H1 (cell line): ENCODE data around the gene OR51B4. TPM values are rescaled to one million over a fixed set of nuclear protein-coding genes. Genes with fewer than 3 reads are reported as not detected.
"Not testable (repeated sequence)": the region's sequence is repeated elsewhere in the genome, so short reads cannot be mapped to it uniquely, and the experiment has no call there.

Experiments used
- CTCF ChIA-PET: fragments of 300-600 bp; sonication (Branson Sonifier 250); formaldehyde crosslinking; loops from one replicate; lab custom pipeline; 2021; ENCODE audit not compliant: partially characterized antibody; lab: Charles Lee
- POLR2A ChIA-PET: fragments of 300-600 bp; sonication (Branson Sonifier 250); formaldehyde crosslinking; loops from one replicate; lab custom pipeline; 2021; ENCODE audit warnings: inconsistent platforms; ENCODE audit not compliant: partially characterized antibody; lab: Charles Lee
- DNase-seq, 2 experiments: peaks; one replicate each; pipeline versions ENCODE4 v3.0.0 to v3.0.0-alpha.2; 2010 to 2022; ENCODE audit warnings: low spot score in 2 of 2, low read depth in 1 of 2, mixed read lengths in 1 of 2
- FAIRE-seq: peaks from 2 replicates; lab custom pipeline; 2011; peaks lifted over from hg19 to GRCh38; lab: Jason Lieb, UNC
- H2AFZ ChIP-seq: 2 replicates; pipeline ENCODE4 v1.8.1; 2012; ENCODE audit warnings: low read length, inconsistent platforms
- H2AK5ac ChIP-seq: 2 replicates; pipeline ENCODE4 v1.6.1; 2013; ENCODE audit warnings: low read depth, low read length
- H2BK120ac ChIP-seq: replicated peaks from 2 replicates; pipeline ENCODE3; 2013; ENCODE audit warnings: low read depth, low read length, inconsistent platforms
- H2BK12ac ChIP-seq: 2 replicates; pipeline ENCODE4 v1.6.1; 2013; ENCODE audit warnings: low read depth, low read length
- H2BK15ac ChIP-seq: 2 replicates; pipeline ENCODE4 v1.6.1; 2013; ENCODE audit warnings: low read length
- H2BK20ac ChIP-seq: 2 replicates; pipeline ENCODE4 v1.6.1; 2013; ENCODE audit warnings: low read length
- H2BK5ac ChIP-seq: 2 replicates; pipeline ENCODE4 v1.6.1; 2013; ENCODE audit warnings: low read depth, low read length
- H3K14ac ChIP-seq: 2 replicates; pipeline ENCODE4 v1.6.1; 2013; ENCODE audit warnings: inconsistent platforms; ENCODE audit not compliant: insufficient read length
- H3K18ac ChIP-seq: 2 replicates; pipeline ENCODE4 v1.6.1; 2013; ENCODE audit warnings: low read length; ENCODE audit errors: extremely low read depth
- H3K23ac ChIP-seq: 2 replicates; pipeline ENCODE4 v1.6.1; 2013; ENCODE audit warnings: inconsistent platforms; ENCODE audit not compliant: insufficient read length
- H3K23me2 ChIP-seq: 2 replicates; pipeline ENCODE4 v1.6.1; 2013; ENCODE audit warnings: low read depth, low read length
- H3K27ac ChIP-seq: 2 replicates; pipeline ENCODE4 v1.6.1; 2011; ENCODE audit warnings: low read depth, low read length, inconsistent platforms
- H3K27me3 ChIP-seq, 4 experiments: replicated peaks in 1 of 4; 1 replicate in 1 of 4; 2 replicates in 3 of 4; pipeline versions ENCODE4 v1.6.1 to v1.8.1; 2011 to 2013; ENCODE audit warnings: low read length in 3 of 4, mild to moderate bottlenecking in 3 of 4, inconsistent platforms in 2 of 4, mixed read lengths in 2 of 4, moderate library complexity in 1 of 4; ENCODE audit not compliant: control insufficient read depth in 3 of 4, insufficient read depth in 3 of 4; ENCODE audit errors: extremely low read depth in 1 of 4
- H3K36me3 ChIP-seq, 4 experiments: 2 replicates each; pipeline versions ENCODE4 v1.6.1 to v1.8.1; 2011 to 2013; ENCODE audit warnings: mild to moderate bottlenecking in 4 of 4, low read length in 3 of 4, moderate library complexity in 2 of 4, control low read depth in 1 of 4, inconsistent platforms in 1 of 4; ENCODE audit not compliant: insufficient read depth in 4 of 4, control insufficient read depth in 2 of 4
- H3K4ac ChIP-seq: replicated peaks from 2 replicates; pipeline ENCODE3; 2013; ENCODE audit warnings: low read length, low read depth, mixed read lengths, inconsistent platforms; ENCODE audit not compliant: insufficient read length
- H3K4me1 ChIP-seq, 4 experiments: replicated peaks in 1 of 4; 1 replicate in 1 of 4; 2 replicates in 3 of 4; pipeline versions ENCODE4 v1.6.1 to v1.8.1; 2011 to 2013; ENCODE audit warnings: low read length in 3 of 4, inconsistent platforms in 2 of 4, mixed read lengths in 1 of 4; ENCODE audit not compliant: insufficient read depth in 4 of 4, control insufficient read depth in 3 of 4
- H3K4me2 ChIP-seq, 2 experiments: 2 replicates each; pipeline versions ENCODE4 v1.6.1 to v1.8.1; 2011 to 2013; ENCODE audit warnings: low read depth in 2 of 2, low read length in 2 of 2, control low read depth in 1 of 2, inconsistent platforms in 1 of 2, mild to moderate bottlenecking in 1 of 2; ENCODE audit not compliant: insufficient read depth in 1 of 2
- H3K4me3 ChIP-seq, 4 experiments: fragments of 200-600, 300-600 bp in 1 of 4; sonication (generic), shearing (Covaris generic), sonication (Bioruptor Twin) in 1 of 4; 2 replicates each; pipeline versions ENCODE4 v1.5.1 to v1.8.1; 2011 to 2016; ENCODE audit warnings: low read length in 4 of 4, low read depth in 3 of 4, control low read depth in 2 of 4, inconsistent platforms in 2 of 4, mild to moderate bottlenecking in 2 of 4, mixed read lengths in 1 of 4, moderate library complexity in 1 of 4; ENCODE audit not compliant: insufficient read depth in 2 of 4; ENCODE audit errors: extremely low read depth in 1 of 4
- H3K56ac ChIP-seq: replicated peaks from 2 replicates; pipeline ENCODE3; 2013; ENCODE audit warnings: low read depth, mild to moderate bottlenecking, mixed read lengths, low read length, inconsistent platforms; ENCODE audit not compliant: insufficient read length
- H3K79me1 ChIP-seq: 2 replicates; pipeline ENCODE4 v1.6.1; 2013; ENCODE audit warnings: low read depth, low read length, control low read depth
- H3K79me2 ChIP-seq, 2 experiments: 2 replicates each; pipeline versions ENCODE4 v1.6.1 to v1.8.1; 2012 to 2013; ENCODE audit warnings: low read length in 2 of 2, mild to moderate bottlenecking in 2 of 2, inconsistent platforms in 1 of 2; ENCODE audit not compliant: insufficient read depth in 2 of 2, control insufficient read depth in 1 of 2
- H3K9ac ChIP-seq, 4 experiments: replicated peaks in 1 of 4; 1 replicate in 1 of 4; 2 replicates in 3 of 4; pipeline versions ENCODE4 v1.6.1 to v1.8.1; 2011 to 2013; ENCODE audit warnings: low read depth in 3 of 4, low read length in 3 of 4, control low read depth in 2 of 4, mild to moderate bottlenecking in 2 of 4, moderate library complexity in 2 of 4, inconsistent platforms in 1 of 4; ENCODE audit errors: extremely low read depth in 1 of 4
- H3K9me3 ChIP-seq, 2 experiments: 2 replicates each; pipeline versions ENCODE4 v1.6.1 to v1.8.1; 2012 to 2013; ENCODE audit warnings: mild to moderate bottlenecking in 2 of 2, moderate library complexity in 2 of 2, control low read depth in 1 of 2, inconsistent platforms in 1 of 2, low read depth in 1 of 2, low read length in 1 of 2, mixed read lengths in 1 of 2; ENCODE audit not compliant: insufficient read depth in 2 of 2
- H4K20me1 ChIP-seq, 2 experiments: replicated peaks in 1 of 2; 2 replicates each; pipeline versions ENCODE3 to v1.8.1; 2011 to 2013; ENCODE audit warnings: inconsistent platforms in 2 of 2, low read length in 2 of 2, mild to moderate bottlenecking in 1 of 2; ENCODE audit not compliant: insufficient read depth in 2 of 2, control insufficient read depth in 1 of 2
- H4K5ac ChIP-seq: 2 replicates; pipeline ENCODE4 v1.6.1; 2013; ENCODE audit warnings: low read length, low read depth, mixed read lengths, inconsistent platforms; ENCODE audit not compliant: insufficient read length
- H4K8ac ChIP-seq: 2 replicates; pipeline ENCODE4 v1.8.0; 2013; ENCODE audit warnings: mild to moderate bottlenecking, moderate library complexity, low read length, inconsistent platforms; ENCODE audit not compliant: insufficient read depth; ENCODE audit errors: extremely low read depth
- H4K91ac ChIP-seq: replicated peaks from 2 replicates; pipeline ENCODE3; 2013; ENCODE audit warnings: low read length, mixed read lengths, inconsistent platforms; ENCODE audit not compliant: insufficient read length
- WGBS, 2 experiments: shearing (Covaris generic) in 1 of 2; methylation state at CpG; one replicate each; pipeline versions ENCODE4 v1.1.6 to v1.1.7; 2013 to 2015; ENCODE audit warnings: low lambda C conversion rate in 2 of 2, mixed read lengths in 2 of 2, inconsistent platforms in 1 of 2, low coverage in 1 of 2, missing lambda C conversion rate in 1 of 2; ENCODE audit not compliant: insufficient replicate concordance in 2 of 2, insufficient coverage in 1 of 2, insufficient read length in 1 of 2; ENCODE audit errors: extremely low coverage in 1 of 2, missing lambda C conversion rate in 1 of 2; 5-methylcytosine and 5-hydroxymethylcytosine counted together
- polyA plus RNA-seq, 7 experiments: library from polyadenylated mRNA; depleted of rRNA in 3 of 7; stranded (reverse) in 5 of 7; unstranded in 2 of 7; fragments of >200 nt in 5 of 7; fragments of 200-250 nt in 2 of 7; gene quantifications; 1 replicate in 5 of 7; 2 replicates in 1 of 7; 4 replicates in 1 of 7; pipeline versions ENCODE4 v1.2.1 to v1.2.3, GENCODE V29; 2011 to 2013; ENCODE audit warnings: missing spikeins in 2 of 7, mixed read lengths in 2 of 7
- total RNA-seq: library from RNA; stranded (reverse); fragmentation: NEBNext Ultra II Directional; extraction: Animal tissue kit (Norgen Biotek cat#: 25700); gene quantifications from 2 replicates; pipeline ENCODE4 v1.2.1, GENCODE V29; 2021

Gene OR51B4
- total and polyA plus RNA-seq, 2 of the 8 experiments (the other 6 are each of a cell fraction or from before 2014, with no cell fraction given), result not detected

DNA sequence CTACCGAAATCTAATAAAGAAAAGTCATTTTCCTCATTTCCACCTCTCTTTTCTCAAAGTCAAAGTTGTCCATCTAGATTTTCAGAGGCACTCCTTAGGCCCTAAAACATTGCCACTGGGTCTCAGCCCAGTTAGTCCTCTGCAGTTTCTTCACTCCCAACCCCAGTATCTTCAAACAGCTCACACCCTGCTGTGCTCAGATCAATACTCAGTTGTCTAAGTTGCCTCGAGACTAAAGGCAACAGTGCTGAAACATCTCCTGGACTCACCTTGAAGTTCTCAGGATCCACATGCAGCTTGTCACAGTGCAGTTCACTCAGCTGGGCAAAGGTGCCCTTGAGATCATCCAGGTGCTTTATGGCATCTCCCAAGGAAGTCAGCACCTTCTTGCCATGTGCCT lies 47.7 kb downstream of the OR51B4 start:
- DNase-seq, H4K8ac ChIP-seq, H3K4me2 ChIP-seq, H3K9ac ChIP-seq, H2BK20ac ChIP-seq, POLR2A ChIA-PET, H2AK5ac ChIP-seq, H3K79me2 ChIP-seq, H4K91ac ChIP-seq, H3K36me3 ChIP-seq, H3K56ac ChIP-seq, H2BK12ac ChIP-seq, H2BK5ac ChIP-seq, H3K18ac ChIP-seq, H3K4ac ChIP-seq, H4K20me1 ChIP-seq, H3K23me2 ChIP-seq, H3K14ac ChIP-seq, CTCF ChIA-PET, H3K79me1 ChIP-seq, H2AFZ ChIP-seq, H3K4me3 ChIP-seq, H3K9me3 ChIP-seq, H4K5ac ChIP-seq, H3K23ac ChIP-seq, FAIRE-seq, H2BK120ac ChIP-seq, H3K27ac ChIP-seq, H3K27me3 ChIP-seq: not testable (repeated sequence)
- H3K4me1 ChIP-seq, result peaks cover 3 to 11% (median 5%) of the 10 kb centered on the region in 4 experiments; a peak in 6 of 7 replicates
- 85% methylated on average over 2 of the region's 2 CpGs; no CpG with 5 or more reads in 1 of the 2 experiments for WGBS, 2 experiments
- 0 out of 2 replicates have a peak overlapping the region, but pooled peaks have one; percentile 5 for H2BK15ac ChIP-seq

DNA sequence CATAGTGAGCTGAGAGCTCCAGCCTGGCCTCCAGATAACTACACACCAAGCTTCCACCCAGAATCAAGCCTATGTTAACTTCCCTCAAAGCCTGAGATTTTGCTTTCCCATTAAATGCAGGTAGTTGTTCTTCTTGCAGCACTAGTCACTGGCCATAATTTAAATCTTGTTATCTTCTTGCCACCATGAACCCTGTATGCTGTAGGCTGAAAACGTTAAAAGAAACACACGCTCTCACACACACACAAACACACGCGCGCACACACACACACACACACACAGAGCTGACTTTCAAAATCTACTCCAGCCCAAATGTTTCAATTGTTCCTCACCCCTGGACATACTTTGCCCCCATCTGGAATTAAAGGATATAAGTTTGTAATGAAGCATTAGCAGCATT lies 48.3 kb downstream of the OR51B4 start:
- FAIRE-seq, result not testable (repeated sequence)

More for the DNA sequence above, 48.3 kb downstream of the OR51B4 start:
- H3K36me3 ChIP-seq, H2AK5ac ChIP-seq, H3K9ac ChIP-seq, H3K27ac ChIP-seq, H3K14ac ChIP-seq, POLR2A ChIA-PET, H2BK12ac ChIP-seq, H2BK20ac ChIP-seq, CTCF ChIA-PET, H3K23ac ChIP-seq, H4K91ac ChIP-seq, H2BK5ac ChIP-seq, H3K56ac ChIP-seq, H4K8ac ChIP-seq, H4K20me1 ChIP-seq, H3K4me3 ChIP-seq, H3K9me3 ChIP-seq, H4K5ac ChIP-seq, H2BK15ac ChIP-seq, H3K4ac ChIP-seq, H3K18ac ChIP-seq, H3K79me1 ChIP-seq, H3K23me2 ChIP-seq, H3K79me2 ChIP-seq, DNase-seq, H3K4me1 ChIP-seq, H2AFZ ChIP-seq, H3K27me3 ChIP-seq, H3K4me2 ChIP-seq, H2BK120ac ChIP-seq: not testable (repeated sequence)
- WGBS, 2 experiments, result 92% methylated on average over 5 of the region's 5 CpGs; no CpG with 5 or more reads in 1 of the 2 experiments
